Stimulated activated CD4-positive, alpha-beta T cell treated with anti-CD3 and anti-CD28 coated beads, Interleukin-12 subunit alpha, Interleukin-12 subunit beta, amount 100 ng/mL, for 4 hours (primary cell): Measurements from ENCODE around the gene KCNK6.
"Not testable (repeated sequence)": the region's sequence is repeated elsewhere in the genome, so short reads cannot be mapped to it uniquely, and the experiment has no call there.

Source experiments
- DNase-seq: peaks from one replicate; pipeline ENCODE4 v3.0.0-alpha.2; 2020

Gene KCNK6

DNA sequence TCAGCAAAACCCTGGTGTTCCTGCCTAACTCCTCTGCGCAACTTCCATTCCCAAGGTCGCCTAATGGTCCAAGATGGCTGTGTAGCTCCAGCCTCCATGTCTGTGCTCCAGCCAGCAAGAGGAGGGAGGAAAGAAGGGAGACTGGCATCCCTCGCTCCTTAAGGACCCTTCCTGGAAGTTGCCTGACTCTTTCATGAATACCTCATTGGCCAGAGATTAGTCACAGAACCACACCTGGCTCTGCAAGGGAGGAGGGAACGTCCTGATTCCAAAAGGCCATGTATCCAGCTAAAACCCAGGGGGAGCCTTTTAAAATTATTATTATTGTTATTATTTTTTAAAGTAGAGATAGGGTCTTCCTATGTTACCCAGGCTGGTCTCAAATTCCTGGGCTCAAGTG is 4.8 kb downstream of the KCNK6 start:
- DNase-seq = no peak

DNA sequence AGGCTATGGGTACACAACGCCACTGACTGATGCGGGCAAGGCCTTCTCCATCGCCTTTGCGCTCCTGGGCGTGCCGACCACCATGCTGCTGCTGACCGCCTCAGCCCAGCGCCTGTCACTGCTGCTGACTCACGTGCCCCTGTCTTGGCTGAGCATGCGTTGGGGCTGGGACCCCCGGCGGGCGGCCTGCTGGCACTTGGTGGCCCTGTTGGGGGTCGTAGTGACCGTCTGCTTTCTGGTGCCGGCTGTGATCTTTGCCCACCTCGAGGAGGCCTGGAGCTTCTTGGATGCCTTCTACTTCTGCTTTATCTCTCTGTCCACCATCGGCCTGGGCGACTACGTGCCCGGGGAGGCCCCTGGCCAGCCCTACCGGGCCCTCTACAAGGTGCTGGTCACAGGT is 6.9 kb downstream of the KCNK6 start:
- no peak for DNase-seq

DNA sequence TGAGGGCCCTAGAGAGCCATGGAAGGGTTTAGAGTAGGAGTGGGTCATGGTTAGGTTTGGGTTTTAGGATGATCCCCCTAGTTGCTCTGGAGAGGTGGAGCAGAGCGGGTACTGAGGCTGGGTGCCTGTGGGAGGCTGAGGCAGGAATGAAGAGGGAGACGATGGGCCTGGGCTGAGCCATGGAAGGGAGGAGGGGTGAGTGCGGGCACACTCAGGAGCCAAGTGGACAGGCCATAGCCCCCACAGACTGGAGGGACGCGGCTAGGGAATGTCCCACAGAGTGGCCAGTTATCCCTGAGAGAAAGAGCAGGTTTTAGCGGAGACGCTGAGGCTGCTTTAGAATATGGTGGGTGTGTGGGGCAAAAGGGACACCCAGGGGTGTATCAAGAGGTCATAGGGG is 10.0 kb downstream of the KCNK6 start:
- no peak for DNase-seq

DNA sequence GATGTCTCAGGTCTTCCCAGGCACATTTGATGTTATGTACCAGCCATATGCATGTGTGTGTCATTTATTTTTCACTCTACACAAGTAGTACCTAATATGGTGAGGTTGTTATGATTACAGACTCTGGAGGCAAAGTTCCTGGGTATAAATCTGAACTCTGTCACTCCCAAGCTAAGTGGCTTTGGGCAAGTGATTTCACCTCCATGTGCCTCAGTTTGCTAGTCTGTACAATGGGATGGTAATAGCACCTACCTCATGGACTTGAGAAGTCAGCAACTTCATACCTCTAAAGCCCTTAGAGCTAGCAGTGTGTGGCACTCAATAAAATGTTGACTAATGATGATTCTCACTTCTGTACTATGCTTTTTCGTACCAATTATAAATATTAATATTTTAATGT is 12.1 kb downstream of the KCNK6 start:
- DNase-seq = no peak

DNA sequence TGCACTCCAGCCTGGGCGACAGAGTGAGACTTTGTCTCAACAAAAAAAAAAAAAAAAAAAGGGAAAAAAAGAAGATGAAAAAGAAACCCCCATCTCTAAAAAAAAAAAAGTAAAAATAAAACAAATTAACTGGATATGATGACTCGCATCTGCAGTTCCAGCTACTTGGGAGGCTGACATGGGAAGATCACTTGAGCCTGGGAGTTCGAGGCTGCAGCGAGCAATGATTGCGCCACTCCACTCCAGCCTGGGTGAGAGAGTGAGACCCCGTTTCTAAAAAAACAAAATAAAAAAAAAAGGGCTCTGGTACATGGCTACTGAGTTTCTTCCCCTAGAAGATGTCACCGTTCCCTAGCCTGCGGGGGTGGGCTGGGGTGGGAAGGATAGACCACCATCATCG is 13.6 kb downstream of the KCNK6 start:
- DNase-seq = no peak

DNA sequence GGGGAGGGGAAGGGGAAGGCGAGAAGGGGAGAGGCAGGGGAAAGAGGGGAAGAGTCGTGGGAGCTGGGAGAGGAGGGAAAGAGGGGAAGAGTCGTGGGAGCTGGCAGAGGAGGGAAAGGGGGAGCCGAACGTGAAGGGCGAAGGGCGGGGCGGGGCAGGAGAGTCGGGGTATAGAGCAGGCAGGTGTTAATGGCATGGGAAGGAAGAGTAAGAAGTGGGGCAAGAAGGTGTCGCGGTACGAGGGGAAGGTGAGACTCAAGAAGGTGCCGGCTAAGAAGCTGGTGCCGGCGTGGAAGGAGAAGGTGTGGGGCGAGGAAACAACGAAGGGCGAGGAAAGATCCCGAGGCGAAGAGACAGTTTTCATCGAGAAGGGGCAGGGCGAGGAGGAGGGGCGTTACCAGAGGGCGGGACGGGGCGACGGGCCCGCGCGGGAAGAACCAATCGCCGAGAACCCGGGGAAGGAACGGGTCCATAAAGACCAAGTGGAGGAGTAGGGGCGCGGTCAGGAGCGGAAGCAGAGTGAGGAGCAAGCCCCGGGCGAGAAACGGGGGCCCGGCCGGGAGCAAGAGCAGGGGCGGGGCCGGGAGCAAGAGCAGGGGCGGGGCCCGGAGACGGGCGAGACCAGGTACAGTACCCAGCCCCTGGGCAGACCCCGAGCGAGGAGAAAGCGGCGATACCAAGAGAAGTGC is 16.4 kb downstream of the KCNK6 start:
- DNase-seq = peak; percentile 93

DNA sequence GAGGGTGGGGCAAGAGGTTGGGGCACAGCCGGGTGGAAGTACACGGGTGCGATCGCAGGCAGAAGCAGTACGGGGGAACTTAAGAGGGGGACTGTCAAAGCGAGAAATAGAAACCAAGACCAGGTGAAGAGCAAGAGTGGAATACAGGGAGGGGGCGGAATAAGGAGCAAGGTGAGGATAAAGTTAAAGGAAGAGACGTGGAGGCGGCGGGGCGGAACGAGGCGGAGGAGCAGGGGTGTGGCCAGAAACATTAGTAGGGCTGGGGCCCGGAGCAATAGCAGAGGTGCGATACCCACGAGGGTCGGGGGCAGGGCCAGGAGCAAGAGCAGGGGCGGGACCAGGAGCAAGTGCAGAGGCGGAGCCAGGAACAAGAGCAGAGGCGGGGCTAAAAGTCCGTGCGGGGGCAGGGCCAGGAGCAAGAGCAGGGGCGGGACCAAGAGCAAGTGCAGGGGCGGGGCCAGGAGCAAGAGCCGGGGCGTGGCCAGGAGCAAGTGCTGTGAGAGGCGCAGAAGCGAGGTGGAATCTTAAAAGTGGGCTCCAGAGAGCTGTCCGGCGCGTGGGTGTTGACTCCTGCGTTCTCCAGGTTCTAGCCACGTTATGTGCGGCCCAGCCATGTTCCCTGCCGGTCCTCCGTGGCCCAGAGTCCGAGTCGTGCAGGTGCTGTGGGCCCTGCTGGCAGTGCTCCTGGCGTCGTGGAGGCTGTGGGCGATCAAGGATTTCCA is 17.2 kb downstream of the KCNK6 start:
- peak; percentile 94 for DNase-seq

DNA sequence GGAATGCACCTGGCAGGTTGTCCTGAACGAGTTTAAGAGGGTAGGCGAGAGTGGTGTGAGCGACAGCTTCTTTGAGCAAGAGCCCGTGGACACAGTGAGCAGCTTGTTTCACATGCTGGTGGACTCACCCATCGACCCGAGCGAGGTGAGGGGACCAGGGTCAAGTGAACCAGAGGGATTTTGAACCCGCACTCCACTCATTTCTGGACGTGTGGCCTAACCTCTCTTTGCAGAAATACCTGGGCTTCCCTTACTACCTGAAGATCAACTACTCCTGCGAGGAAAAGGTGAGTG is 17.7 kb downstream of the KCNK6 start:
- DNase-seq = no peak

DNA sequence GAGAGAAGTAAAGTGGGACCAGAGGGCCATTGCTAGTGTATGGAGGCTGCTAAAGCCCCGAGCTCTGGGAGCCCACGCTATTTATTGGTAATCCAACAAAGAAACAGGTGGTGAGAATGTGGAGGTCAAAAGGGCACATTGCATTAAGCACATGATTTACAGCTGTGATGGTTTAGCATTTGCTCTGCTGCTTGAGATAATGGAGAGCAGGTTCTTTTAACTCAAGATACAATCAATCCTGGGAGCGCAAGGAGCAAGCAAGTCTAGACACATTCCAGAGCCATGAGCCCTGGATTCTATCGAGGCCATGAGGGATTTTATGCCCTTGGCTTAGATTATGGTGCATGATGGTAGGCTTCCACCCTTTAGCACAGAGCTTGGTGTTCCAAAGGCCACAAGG is 19.4 kb downstream of the KCNK6 start:
- not testable (repeated sequence) for DNase-seq

DNA sequence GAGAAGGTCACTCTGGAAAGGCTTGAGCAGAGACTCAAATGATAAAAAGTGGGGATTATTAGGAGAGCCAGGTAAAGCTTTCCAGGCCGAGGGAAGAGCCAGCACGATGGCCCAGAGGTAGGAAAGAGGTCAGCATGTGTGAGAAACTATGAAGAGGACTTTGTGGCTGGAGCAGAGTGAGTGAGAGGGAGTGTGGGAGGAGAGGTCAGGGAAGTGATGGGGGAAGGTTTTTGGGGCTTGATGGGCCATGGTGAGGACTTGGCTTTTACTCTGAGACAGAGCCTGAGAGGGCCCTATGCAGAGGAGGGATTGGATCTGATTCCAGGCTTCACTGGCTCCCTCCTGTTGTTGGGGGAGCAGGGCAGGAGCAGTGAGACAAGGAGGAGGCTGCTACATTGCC is 21.3 kb downstream of the KCNK6 start:
- DNase-seq = no peak

DNA sequence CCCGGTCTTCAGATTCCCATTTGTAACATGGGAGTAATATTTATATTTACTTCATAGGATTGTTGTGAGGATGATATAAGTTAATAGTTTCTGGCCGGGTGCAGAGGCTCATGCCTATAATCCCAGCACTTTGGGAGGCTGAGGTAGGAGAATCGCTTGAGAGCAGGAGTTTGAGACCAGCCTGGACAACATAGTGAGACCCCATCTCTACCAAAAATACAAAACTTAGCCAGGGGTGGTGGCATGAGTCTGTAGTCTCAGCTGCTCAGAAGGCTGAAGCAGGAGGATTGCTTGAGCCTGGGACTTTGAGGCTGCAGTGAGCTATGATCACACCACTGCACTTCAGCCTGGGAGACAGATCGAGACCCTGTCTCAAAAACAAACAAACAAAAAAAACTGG is 27.2 kb downstream of the KCNK6 start:
- DNase-seq = no peak

DNA sequence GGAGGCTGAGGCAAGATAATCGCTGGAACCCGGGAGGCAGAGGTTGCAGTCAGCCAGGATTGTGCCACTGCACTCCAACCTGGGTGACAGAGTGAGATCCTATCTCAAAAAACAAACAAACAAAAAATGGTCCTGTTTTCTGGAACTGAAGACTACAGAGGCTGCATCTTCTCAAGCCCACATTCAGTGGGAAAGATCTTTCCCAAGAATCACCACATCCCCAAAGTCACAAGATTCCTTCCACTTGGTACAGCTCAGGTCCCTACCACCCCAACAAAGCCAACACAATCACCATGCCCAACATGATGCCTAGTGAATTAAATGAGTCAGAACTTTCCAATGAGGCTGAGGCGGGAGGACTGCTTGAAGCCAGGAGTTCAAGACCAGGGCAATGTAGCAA is 31.2 kb downstream of the KCNK6 start:
- no peak for DNase-seq

DNA sequence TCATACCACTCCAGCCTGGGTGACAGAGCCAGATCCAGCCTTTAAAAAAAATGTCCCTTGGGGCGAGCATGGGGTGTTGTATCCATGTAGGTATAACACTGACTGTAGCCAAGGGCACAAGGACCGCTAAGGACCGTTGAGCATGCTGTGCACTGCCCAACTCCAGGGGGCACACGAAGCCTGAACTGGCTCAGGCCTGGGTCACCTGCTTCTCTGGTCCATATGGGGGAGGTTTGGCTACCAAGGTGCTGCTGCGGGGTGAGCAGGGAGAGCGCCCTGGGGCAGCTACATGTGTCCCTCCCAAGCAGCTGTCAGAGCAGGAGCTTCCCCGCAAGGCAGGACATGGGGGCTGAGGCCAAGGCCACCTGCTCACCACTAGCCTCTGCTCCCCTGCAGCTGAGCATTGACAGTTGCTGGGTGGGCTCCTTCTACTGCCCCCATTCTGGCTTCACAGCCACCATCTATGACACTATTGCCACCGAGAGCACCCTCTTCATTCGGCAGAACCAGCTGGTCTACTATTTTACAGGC is 32.3 kb downstream of the KCNK6 start:
- DNase-seq = no peak

DNA sequence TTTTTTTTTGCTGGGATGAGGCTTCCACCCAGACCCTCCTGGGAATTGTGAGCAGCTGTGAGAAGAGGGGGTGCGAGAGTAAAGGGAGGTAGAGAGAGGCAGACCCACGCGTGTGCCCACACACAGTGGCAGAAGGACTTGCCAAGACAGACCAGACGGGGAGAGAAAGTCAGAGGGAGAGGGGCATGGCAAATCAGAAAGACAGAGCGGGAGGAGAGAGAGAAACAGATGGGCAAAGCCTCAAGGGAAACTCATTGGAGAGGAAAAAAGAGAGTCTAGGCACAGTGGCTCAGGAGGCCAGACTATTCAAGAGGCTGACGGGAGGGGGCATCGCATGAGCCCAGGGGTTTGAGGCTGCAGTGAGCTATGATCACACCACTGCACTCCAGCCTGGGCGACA is 33.0 kb downstream of the KCNK6 start:
- DNase-seq = no peak

DNA sequence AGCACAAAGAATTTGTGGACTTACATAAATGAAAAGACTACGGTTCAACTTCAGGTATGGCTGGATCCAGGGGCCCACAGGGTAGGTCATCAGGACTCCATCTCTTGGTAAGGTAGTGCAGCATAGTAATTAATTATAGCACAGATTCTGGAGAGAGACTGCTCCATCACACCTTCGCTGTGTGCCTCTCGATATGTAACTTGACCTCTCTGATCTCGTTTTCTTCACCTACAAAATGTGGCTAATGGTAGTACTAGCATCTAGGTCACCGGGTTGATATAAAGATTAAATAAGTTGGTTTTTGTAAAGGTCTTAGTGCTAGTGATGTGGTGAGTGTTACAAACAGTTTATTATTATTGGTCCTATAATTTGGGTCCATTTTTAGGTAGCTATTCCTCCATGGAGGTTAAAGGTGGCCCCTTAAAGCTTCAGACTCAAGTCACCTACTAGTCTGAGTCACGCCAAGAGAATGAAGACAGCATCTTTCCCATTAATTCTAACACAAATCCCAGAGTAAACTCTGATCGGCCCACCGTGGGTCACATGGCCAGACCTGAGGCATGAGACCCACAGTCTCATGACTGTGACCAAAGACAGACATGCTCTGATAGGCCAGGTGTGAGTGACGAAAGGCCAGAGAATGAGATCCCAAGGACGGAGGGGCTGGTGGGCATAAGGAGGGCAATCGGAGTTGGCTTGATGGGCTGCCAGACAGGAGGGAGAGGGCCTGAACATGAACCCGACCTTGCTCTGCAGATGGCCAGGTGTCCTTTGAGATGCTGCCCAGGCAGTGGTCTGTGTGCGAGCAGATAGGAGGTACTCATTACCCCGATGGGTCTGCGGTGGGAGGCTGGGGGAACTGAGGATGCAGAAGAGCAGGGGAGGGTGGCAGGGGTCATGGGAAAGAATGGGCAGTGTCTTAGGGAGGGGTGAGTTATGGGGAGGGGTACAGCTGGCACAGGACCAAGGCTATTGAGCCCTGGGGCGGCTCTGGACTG is 36.4 kb downstream of the KCNK6 start:
- no peak for DNase-seq

DNA sequence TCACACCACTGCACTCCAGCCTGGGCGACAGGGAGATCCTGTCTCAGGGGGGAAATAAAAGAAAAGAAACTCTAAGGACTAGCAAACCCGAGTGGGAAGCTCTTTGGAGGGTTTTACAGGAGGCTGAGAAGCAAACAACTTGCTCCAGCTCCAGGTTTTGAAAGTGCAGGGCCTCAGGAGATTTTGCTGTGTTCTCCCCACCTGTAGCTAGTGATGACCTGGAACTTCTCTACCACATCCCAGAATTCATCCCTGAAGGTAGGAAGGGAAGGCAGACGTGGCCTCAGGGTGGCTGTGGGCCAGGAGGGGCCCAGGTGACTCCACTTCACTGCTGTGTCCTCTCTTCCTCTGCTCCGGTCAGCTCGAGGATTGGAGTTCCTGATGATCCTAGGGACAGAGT is 38.4 kb downstream of the KCNK6 start:
- no peak for DNase-seq

DNA sequence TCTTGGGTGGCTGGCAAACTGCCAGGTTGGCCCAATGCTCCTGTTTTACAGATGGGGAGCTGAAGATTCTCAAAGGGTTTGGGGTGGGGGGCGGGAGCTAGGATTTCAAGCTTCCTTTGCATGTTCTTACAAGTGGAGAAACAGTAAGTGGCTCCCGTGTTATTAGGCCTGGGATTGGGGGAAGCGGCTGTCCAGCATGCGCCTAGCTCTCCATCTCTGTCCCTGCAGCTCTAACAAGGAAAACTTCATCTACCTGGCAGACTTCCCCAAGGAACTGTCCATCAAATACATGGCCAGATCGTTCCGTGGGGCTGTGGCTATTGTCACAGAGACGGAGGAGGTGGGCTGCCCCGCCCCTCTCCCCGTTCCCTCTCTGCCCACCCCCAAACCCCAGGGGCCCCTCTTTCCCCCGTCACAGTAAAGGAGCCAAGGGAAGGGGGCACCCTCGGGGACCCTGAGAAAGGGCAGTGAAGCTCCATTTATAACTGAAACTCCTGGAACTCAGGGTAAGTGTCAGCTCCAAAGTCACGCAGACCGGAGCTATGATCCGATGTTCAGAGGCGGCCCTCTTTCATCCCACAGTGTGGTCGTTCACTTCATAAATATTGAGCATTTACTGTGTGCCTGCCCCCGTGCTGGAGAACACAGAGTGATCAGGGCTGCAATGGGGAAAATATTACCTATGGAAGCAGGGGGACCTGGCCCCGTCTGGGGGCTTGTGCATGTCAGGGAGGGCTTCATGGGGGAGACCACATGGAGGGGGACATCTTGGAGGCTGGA is 39.8 kb downstream of the KCNK6 start:
- DNase-seq = no peak

DNA sequence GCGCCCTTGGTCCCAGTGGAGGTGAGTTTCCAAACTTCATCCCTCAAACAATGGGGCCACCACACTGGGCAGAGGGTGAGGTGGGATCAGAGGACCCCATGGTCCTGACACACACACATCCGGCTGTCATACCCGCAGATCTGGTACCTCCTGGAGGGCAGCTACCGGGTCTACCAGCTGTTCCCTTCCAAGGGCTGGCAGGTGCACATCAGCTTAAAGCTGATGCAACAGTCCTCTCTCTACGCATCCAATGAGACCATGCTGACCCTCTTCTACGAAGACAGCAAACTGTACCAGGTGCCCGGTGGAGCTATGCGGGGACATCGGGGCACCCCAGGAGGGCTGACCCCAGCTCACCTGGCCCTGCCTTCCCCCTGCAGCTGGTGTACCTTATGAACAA is 40.7 kb downstream of the KCNK6 start:
- DNase-seq = no peak

DNA sequence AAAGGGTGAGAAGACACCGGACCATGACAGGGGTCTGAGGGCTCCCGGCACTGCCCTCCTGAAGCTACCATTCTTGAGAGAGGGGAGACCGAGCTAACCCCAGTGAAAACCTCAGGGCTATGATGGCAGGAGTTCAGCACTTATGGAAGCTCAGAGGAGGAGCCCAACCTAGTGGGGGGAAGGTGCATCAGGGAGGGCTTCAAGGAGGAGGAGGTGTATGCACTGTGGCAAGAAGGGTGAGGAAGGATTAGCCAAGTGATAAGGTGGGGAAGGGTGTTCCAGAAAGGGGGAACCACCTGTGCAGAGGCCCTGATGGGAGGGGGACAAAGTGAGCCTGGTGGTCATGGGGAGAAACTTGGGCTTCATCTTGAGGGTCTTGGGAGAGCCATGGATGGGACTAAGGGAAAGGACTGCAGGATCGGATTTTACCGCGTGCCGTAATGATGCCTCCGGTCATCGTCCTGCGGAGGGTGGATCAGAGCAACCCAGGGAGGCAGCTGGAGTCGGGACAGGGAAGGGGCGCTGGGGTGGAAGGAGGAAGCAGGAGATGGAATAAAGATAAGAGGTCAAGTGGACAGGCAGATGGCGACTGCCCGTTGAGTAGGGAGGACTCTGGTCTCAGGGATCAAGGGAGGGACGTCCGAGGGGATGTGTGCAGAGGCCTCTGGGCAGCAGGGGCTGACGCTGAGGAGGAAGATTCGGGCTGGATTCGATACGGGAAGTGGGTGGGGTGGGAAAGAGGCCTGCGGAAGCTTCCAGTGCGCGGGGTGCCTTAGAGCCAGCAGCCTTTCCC is 41.4 kb downstream of the KCNK6 start:
- DNase-seq = no peak

DNA sequence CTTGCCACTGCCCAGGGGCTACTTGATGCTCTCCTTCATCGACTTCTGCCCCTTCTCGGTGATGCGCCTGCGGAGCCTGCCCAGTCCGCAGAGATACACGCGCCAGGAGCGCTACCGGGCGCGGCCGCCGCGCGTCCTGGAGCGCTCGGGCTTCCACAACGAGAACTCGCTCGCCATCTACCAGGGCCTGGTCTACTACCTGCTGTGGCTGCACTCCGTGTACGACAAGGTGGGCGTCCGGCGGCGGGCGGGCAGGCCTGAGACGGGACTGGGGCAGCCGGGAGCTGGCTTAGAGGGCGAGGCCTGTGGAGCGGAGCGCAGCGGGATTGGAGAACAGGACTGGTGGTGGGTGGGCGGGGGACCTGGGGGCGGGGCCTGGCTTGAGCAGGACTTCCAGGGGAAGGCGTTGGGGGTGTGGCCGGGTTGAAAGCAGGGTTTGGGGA is 42.0 kb downstream of the KCNK6 start:
- peak; percentile 65 for DNase-seq

DNA sequence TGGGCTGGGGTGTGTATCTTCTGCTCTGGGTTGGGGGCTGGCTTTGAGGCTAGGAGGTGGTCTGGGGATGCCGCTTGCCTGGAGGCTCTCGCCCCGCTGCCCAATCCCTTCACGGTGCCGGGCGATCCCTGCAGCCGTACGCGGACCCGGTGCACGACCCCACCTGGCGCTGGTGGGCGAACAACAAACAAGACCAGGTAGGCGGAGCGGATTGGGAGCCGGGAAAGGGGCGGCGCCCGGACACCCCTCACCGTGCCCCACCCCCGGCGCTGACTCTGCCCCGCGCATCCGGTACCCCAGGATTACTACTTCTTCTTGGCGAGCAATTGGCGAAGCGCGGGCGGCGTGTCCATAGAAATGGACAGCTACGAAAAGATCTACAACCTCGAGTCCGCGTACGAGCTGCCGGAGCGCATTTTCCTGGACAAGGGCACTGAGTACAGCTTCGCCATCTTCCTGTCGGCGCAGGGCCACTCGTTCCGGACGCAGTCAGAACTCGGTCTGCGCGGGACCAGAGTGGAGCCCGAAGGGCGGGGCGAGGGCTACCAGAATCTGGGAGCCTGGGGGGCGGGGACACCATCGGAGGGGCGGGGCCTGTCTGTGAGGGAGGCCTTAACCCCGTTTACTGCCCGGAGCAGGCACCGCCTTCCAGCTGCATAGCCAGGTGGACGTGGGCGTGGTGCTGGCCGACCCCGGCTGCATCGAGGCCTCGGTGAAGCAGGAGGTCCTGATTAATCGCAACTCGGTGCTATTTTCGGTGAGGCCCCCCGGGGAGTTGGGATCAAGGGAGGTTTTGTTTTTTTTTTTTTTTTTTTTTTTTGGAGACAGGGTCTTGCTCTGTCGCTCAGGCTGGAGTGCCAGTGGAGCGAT is 42.7 kb downstream of the KCNK6 start:
- DNase-seq = peak; percentile 74
